ENCODE measurements around the gene AIFM2.
A peak's percentile ranks its signal among the peaks of the same experiment; 100 is the strongest.
"Not testable (repeated sequence)": the region's sequence is repeated elsewhere in the genome, so short reads cannot be mapped to it uniquely, and the experiment has no call there.

AIFM2 gene

DNA sequence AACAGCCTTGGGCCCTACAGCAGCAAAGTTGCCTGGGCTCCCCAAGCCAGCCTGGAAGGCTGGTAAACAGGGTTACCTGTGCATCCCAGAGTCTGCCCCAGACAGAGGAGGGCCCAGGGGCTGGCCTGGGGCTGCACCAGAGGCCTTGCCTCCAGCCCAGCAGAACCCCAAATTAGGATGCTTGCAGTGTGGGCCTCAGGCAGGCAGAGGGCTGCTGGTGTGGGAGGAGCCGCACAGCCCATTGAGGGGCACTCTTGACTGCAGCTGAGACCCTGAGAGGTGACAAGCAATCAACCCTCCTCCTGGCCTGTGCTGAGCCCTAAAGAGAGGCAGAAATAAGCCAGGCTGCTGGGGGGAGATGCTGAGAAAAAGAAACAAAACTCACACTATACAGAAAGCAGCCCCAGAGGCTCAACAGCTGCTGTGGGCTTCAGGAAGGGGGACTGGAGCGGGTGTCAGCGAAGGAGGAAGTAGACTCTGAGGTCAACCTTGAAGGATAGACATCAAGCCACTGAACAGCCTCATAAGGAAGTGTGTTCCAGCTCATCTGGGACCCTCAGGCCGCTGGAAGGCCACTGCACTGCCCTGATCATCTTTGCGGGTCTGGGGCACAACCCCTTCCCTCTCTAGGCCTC is 6.6 kb downstream of the AIFM2 start:
- Histone ChIP-seq H3K27ac (peak overlapping the region; percentile 49), H3K36me3 (peaks cover 8% of the 10 kb centered on the region; the same call in 1 of the 2 replicates), H3K4me3 (no peak overlapping the region), H3K27me3 (no peaks in the 10 kb centered on the region), H3K4me2 (peak overlapping the region; percentile 61), H3K9ac (no peak overlapping the region), H3K4me1 (peaks cover 24% of the 10 kb centered on the region), H4K20me1 (no peaks in the 10 kb centered on the region), H3K9me3 (no peaks in the 10 kb centered on the region)
- TF ChIP-seq Cebpa-rat (IDR thresholded peaks at IDR 0.05) = no peak

GRCh38 chr10:70124918-70125317 is 7.7 kb downstream of the AIFM2 start:
- Histone ChIP-seq H3K4me3 (no peak overlapping the region), H3K36me3 (peaks cover 19% of the 10 kb centered on the region; the same call in 1 of the 2 replicates), H3K4me1 (peaks cover 16% of the 10 kb centered on the region), H3K9me3 (no peaks in the 10 kb centered on the region), H3K27ac (no peak overlapping the region), H3K9ac (no peak overlapping the region), H3K4me2 (no peak overlapping the region), H4K20me1 (no peaks in the 10 kb centered on the region), H3K27me3 (no peaks in the 10 kb centered on the region)
- TF ChIP-seq Cebpa-rat (IDR thresholded peaks at IDR 0.05) = no peak

DNA sequence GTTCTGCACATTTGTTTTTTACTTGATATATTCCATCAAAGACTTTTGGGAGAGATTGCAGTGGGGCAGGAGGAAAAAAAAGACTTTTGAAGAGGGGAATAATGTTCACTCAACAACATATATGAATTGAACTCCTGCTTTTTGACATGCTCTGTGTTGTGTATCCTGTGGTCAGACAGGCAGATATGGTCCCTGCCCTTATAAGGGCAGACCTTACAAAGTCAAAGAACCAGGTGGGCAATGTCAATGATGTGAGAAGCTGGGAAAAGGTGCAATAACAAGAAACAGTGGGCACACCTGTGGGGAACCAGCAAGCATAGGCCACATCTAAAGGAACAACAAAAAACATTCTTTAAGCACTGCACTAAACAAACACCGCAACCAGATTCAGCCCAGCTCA is 8.2 kb downstream of the AIFM2 start:
- TF ChIP-seq Cebpa-rat (IDR thresholded peaks at IDR 0.05) = no peak
- Histone ChIP-seq H4K20me1 (no peaks in the 10 kb centered on the region), H3K4me2 (no peak overlapping the region), H3K27ac (no peak overlapping the region), H3K27me3 (no peaks in the 10 kb centered on the region), H3K9me3 (no peaks in the 10 kb centered on the region), H3K36me3 (peaks cover 24% of the 10 kb centered on the region; the same call in 1 of the 2 replicates), H3K4me1 (peaks cover 16% of the 10 kb centered on the region), H3K9ac (no peak overlapping the region), H3K4me3 (no peak overlapping the region)

DNA sequence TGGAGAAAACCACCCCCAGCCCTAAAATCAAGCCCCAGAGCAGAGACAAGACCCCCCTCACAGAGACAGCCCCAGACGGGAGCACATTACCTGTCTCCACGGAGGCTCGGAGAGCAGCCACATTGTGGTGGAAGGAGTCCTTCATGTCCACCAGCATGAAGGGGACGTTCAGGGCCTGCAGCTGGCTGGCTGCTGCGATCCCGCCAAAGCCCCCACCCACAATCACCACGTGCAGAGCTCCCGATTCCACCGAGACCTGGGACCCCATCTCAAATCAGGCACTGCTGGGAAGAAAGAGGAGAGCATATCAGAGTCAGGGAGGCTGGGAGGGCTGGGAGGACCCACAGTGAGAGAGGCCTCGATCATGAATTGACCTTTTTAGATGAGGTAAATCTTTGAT is 8.8 kb downstream of the AIFM2 start:
- no peaks in the 10 kb centered on the region for H3K27me3 ChIP-seq
- H3K4me3 ChIP-seq = no peak overlapping the region
- peaks cover 29% of the 10 kb centered on the region; the same call in 1 of the 2 replicates for H3K36me3 ChIP-seq
- no peak overlapping the region for H3K4me2 ChIP-seq
- no peak overlapping the region for H3K9ac ChIP-seq
- peaks cover 16% of the 10 kb centered on the region for H3K4me1 ChIP-seq
- no peak for TF ChIP-seq Cebpa-rat (IDR thresholded peaks at IDR 0.05)
- H3K27ac ChIP-seq = no peak overlapping the region
- no peaks in the 10 kb centered on the region for H4K20me1 ChIP-seq
- no peaks in the 10 kb centered on the region for H3K9me3 ChIP-seq

GRCh38 chr10:70123166-70123565 is 9.5 kb downstream of the AIFM2 start:
- H3K9ac ChIP-seq, H3K27ac ChIP-seq, H4K20me1 ChIP-seq, H3K4me3 ChIP-seq, H3K4me2 ChIP-seq, H3K27me3 ChIP-seq, H3K9me3 ChIP-seq: not testable (repeated sequence)
- peaks cover 16% of the 10 kb centered on the region for H3K4me1 ChIP-seq
- peaks cover 31% of the 10 kb centered on the region; the same call in 1 of the 2 replicates for H3K36me3 ChIP-seq

DNA sequence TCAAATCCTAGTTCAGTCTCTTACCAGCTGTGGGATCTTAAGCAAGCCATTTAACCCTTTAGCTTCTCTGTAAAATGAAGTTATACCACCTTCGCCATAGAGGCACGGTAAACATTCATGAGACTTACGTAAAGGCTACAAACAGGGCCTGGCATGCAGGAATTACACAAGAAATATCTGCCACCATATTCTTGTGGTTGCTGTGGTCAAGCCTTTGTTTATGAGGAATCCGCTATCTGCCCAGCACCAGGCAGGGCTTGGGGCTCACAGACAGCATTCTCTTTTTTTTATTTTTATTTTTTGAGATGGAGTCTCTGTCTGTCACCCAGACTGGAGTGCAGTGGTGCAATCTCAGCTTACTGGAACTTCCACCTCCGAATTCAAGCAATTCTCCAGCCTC is 9.9 kb downstream of the AIFM2 start:
- no peak overlapping the region for H3K27ac ChIP-seq
- H3K36me3 ChIP-seq = peaks cover 31% of the 10 kb centered on the region; the same call in 1 of the 2 replicates
- no peaks in the 10 kb centered on the region for H4K20me1 ChIP-seq
- H3K27me3 ChIP-seq = no peaks in the 10 kb centered on the region
- no peak for TF ChIP-seq Cebpa-rat (IDR thresholded peaks at IDR 0.05)
- H3K4me2 ChIP-seq = no peak overlapping the region
- no peak overlapping the region for H3K9ac ChIP-seq
- H3K4me3 ChIP-seq = no peak overlapping the region
- peaks cover 16% of the 10 kb centered on the region for H3K4me1 ChIP-seq
- no peaks in the 10 kb centered on the region for H3K9me3 ChIP-seq

- TF ChIP-seq Cebpa-rat (IDR thresholded peaks at IDR 0.05) = no peak
- no peak overlapping the region for H3K27ac ChIP-seq
- H3K4me2 ChIP-seq = no peak overlapping the region
- peaks cover 35% of the 10 kb centered on the region; the same call in 1 of the 2 replicates for H3K36me3 ChIP-seq
- H3K4me1 ChIP-seq = peaks cover 12% of the 10 kb centered on the region
- H4K20me1 ChIP-seq = no peaks in the 10 kb centered on the region
- no peaks in the 10 kb centered on the region for H3K9me3 ChIP-seq
- H3K27me3 ChIP-seq = no peaks in the 10 kb centered on the region
- no peak overlapping the region for H3K4me3 ChIP-seq
- H3K9ac ChIP-seq = no peak overlapping the region
Observed at GRCh38 chr10:70121281-70121949, 11.2 kb downstream of the AIFM2 start.

GRCh38 chr10:70120417-70120816 is 12.2 kb downstream of the AIFM2 start:
- TF ChIP-seq Cebpa-rat (IDR thresholded peaks at IDR 0.05) = no peak
- Histone ChIP-seq H3K36me3 (peaks cover 36% of the 10 kb centered on the region; the same call in 1 of the 2 replicates), H3K4me1 (peaks cover 2% of the 10 kb centered on the region), H3K4me3 (no peak overlapping the region), H4K20me1 (no peaks in the 10 kb centered on the region), H3K9me3 (no peaks in the 10 kb centered on the region), H3K27ac (no peak overlapping the region), H3K4me2 (no peak overlapping the region), H3K27me3 (no peaks in the 10 kb centered on the region), H3K9ac (no peak overlapping the region)

DNA sequence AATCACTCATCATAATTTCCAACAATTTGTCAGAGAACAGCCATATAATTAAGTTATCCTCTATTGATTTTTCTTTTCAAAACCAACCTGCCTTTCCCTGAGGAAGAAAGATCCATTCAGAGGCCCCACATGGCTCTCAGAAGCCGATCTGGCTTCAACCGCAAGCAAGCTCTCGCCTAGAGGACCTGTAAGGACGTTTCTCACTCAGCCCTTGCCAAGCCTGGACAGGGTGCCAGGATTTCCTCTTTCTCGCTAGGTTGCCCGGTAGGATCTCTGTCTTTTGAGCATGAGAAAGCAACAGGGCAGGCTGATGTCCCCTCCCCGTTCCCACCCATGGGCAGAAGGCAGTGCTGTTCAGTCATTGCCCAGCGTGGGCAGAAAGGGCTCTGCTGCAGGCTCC is 13.0 kb downstream of the AIFM2 start:
- Histone ChIP-seq H3K4me3 (no peak overlapping the region), H3K27ac (no peak overlapping the region), H3K36me3 (peaks cover 44% of the 10 kb centered on the region), H3K9me3 (no peaks in the 10 kb centered on the region), H3K27me3 (no peaks in the 10 kb centered on the region), H3K4me2 (no peak overlapping the region), H3K4me1 (no peaks in the 10 kb centered on the region), H4K20me1 (no peaks in the 10 kb centered on the region), H3K9ac (no peak overlapping the region)
- TF ChIP-seq Cebpa-rat (IDR thresholded peaks at IDR 0.05) = no peak

DNA sequence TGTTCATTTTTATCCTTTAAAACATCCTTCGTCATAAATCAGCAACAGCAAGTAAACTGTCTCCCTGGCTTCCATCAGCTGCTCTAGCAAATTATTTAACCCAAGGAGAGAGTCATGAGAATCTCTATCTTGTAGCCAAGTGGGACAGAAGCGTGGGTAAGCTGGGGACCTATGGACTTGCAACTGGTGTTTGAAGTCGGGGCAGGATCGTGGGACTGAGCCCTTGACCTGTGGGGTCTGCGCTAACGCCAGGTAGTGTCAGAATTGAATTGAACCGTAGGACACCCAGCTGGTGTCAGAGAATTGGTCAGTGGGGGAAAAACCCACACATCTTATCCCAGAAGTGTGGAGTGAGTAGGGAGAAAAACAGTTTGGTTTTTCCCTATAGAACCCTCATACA is 13.4 kb downstream of the AIFM2 start:
- H3K4me2 ChIP-seq = no peak overlapping the region
- H3K4me3 ChIP-seq = no peak overlapping the region
- no peaks in the 10 kb centered on the region for H3K9me3 ChIP-seq
- no peak overlapping the region for H3K27ac ChIP-seq
- H4K20me1 ChIP-seq = no peaks in the 10 kb centered on the region
- no peaks in the 10 kb centered on the region for H3K27me3 ChIP-seq
- peaks cover 46% of the 10 kb centered on the region for H3K36me3 ChIP-seq
- no peak overlapping the region for H3K9ac ChIP-seq
- H3K4me1 ChIP-seq = peaks cover 1% of the 10 kb centered on the region
- TF ChIP-seq Cebpa-rat (IDR thresholded peaks at IDR 0.05) = no peak
